SU-DHL-6 (cell line): ENCODE data around the gene STK40.

ENCODE experiments used
- H2AFZ ChIP-seq: fragments of 200-600 bp; sonication (generic); 2 replicates; pipeline ENCODE4 v1.6.1; 2014; ENCODE audit warnings: low read depth, mild to moderate bottlenecking, moderate library complexity, mixed read lengths, antibody characterized with exemption, low read length; ENCODE audit not compliant: severe bottlenecking
- H3F3A ChIP-seq: fragments of 200-600 bp; shearing (Covaris generic); 2 replicates; pipeline ENCODE4 v1.6.0; 2016; ENCODE audit warnings: antibody characterized with exemption, mild to moderate bottlenecking; ENCODE audit not compliant: insufficient read depth
- H3K27ac ChIP-seq: fragments of 200-600 bp; sonication (generic); 2 replicates; pipeline ENCODE4 v1.5.1; 2016; ENCODE audit warnings: low read depth, mild to moderate bottlenecking, low read length, moderate library complexity, mixed read lengths
- H3K27me3 ChIP-seq: fragments of 200-600 bp; sonication (generic), shearing (Covaris generic); 2 replicates; pipeline ENCODE4 v1.6.0; 2014; ENCODE audit warnings: mild to moderate bottlenecking, low read length
- H3K36me3 ChIP-seq: fragments of 200-600 bp; sonication (generic); 2 replicates; pipeline ENCODE4 v1.6.1; 2014; ENCODE audit warnings: mild to moderate bottlenecking, low read length, mixed read lengths
- H3K4me2 ChIP-seq: fragments of 300-600, 200-600 bp; shearing (Covaris generic), sonication (generic); 2 replicates; pipeline ENCODE4 v1.6.0; 2014; ENCODE audit warnings: low read length, low read depth, mild to moderate bottlenecking; ENCODE audit not compliant: poor library complexity, severe bottlenecking
- H3K4me3 ChIP-seq: fragments of 200-600 bp; sonication (generic); 2 replicates; pipeline ENCODE4 v1.5.1; 2014; ENCODE audit warnings: antibody characterized with exemption, low read length, mild to moderate bottlenecking, mixed read lengths; ENCODE audit not compliant: insufficient read depth, poor library complexity, severe bottlenecking
- H3K79me2 ChIP-seq: fragments of 200-600 bp; sonication (generic); 2 replicates; pipeline ENCODE4 v1.6.1; 2014; ENCODE audit warnings: mild to moderate bottlenecking, low read length, moderate library complexity; ENCODE audit not compliant: insufficient read depth
- H3K9ac ChIP-seq: fragments of 200-600 bp; sonication (generic); 2 replicates; pipeline ENCODE4 v1.7.0; 2014; ENCODE audit warnings: mild to moderate bottlenecking, low read length
- H3K9me2 ChIP-seq: fragments of 200-600 bp; sonication (generic); replicated peaks from 2 replicates; pipeline ENCODE4 v1.6.1; 2014; ENCODE audit warnings: low read length; ENCODE audit not compliant: insufficient read depth
- H3K9me3 ChIP-seq: fragments of 200-600 bp; sonication (generic); 2 replicates; pipeline ENCODE4 v1.6.1; 2014; ENCODE audit warnings: low read length, mixed read lengths; ENCODE audit not compliant: insufficient read depth
- H4K20me1 ChIP-seq: fragments of 200-600 bp; sonication (generic); 2 replicates; pipeline ENCODE4 v1.6.1; 2014; ENCODE audit warnings: low read depth, mild to moderate bottlenecking, antibody characterized with exemption, low read length, moderate library complexity, mixed read lengths
- EZH2phosphoT487 ChIP-seq: fragments of 200-600 bp; sonication (generic), shearing (Covaris generic); conservative IDR thresholded peaks from 2 replicates; pipeline ENCODE4 v1.6.1; 2018; ENCODE audit warnings: mild to moderate bottlenecking, antibody characterized with exemption, low read length, moderate library complexity, mixed read lengths
- TF ChIP-seq, protein P1 (sequence below): fragments of 200-600 bp; sonication (generic); IDR thresholded peaks from one replicate; pipeline ENCODE4 v1.5.1; 2017; ENCODE audit warnings: antibody characterized with exemption, mild to moderate bottlenecking, low read length, moderate library complexity; ENCODE audit not compliant: insufficient read depth, poor library complexity, severe bottlenecking

STK40 gene

DNA sequence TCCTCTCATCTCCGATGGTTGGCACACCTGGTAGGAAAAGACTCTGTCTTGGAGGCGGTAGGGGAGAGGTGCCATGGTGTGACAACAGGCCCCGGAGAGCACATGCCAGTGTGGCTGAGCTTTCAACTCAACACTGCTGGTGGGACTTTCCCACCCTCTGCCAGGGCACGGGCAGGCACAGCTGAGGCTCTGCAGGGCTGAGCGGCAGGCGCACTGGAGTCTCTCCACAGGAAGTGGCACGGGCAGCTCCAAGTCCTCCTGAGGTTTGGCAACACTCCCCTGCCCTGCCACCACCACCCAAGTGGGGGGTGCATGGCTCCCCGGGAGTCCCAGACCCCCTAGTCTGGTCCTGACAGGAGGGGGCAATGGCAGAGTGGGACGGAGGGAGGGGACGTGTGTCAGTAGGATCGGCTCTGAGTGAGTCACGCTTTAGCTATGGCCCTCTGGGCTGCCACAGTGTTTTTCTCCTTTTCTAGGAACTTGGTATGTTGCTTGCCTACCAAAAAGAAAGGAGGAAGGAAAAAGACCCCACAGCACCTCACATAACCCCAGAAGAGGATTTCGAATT, 35.0 kb downstream of the STK40 start:
- no peak overlapping the region for H2AFZ ChIP-seq
- H4K20me1 ChIP-seq = no peaks in the 10 kb centered on the region
- TF ChIP-seq, protein P1, sequence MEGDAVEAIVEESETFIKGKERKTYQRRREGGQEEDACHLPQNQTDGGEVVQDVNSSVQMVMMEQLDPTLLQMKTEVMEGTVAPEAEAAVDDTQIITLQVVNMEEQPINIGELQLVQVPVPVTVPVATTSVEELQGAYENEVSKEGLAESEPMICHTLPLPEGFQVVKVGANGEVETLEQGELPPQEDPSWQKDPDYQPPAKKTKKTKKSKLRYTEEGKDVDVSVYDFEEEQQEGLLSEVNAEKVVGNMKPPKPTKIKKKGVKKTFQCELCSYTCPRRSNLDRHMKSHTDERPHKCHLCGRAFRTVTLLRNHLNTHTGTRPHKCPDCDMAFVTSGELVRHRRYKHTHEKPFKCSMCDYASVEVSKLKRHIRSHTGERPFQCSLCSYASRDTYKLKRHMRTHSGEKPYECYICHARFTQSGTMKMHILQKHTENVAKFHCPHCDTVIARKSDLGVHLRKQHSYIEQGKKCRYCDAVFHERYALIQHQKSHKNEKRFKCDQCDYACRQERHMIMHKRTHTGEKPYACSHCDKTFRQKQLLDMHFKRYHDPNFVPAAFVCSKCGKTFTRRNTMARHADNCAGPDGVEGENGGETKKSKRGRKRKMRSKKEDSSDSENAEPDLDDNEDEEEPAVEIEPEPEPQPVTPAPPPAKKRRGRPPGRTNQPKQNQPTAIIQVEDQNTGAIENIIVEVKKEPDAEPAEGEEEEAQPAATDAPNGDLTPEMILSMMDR = no peak
- no peak for TF ChIP-seq EZH2phosphoT487
- H3K9me2 ChIP-seq = no peaks in the 10 kb centered on the region
- no peak overlapping the region for H3K4me2 ChIP-seq
- H3K79me2 ChIP-seq = no peaks in the 10 kb centered on the region
- no peak overlapping the region for H3K9ac ChIP-seq
- H3K27ac ChIP-seq = no peak overlapping the region
- H3K36me3 ChIP-seq = no peaks in the 10 kb centered on the region
- no peak overlapping the region for H3K4me3 ChIP-seq
- H3F3A ChIP-seq = no peaks in the 10 kb centered on the region
- H3K27me3 ChIP-seq = no peaks in the 10 kb centered on the region
- no peaks in the 10 kb centered on the region for H3K9me3 ChIP-seq

DNA sequence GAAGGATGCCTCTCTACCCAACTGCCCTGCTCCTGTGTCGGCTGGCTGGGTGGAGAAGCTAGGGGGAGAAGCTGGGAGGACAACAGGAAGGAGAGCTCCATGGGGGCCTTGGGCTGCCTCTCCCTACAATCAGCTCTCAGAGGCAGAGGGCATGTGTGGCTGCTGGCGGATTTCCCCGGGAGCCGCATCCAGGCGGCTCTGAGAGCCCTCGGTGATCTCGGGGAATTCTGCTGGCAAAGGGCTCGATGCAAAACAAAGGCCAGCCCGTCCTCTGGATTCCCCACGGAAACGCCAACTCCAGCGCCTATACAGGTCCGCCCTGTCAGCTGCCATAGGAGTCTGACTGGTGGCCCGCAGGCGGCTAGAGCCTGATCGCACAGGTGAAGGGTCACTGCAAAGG, 35.9 kb downstream of the STK40 start:
- no peaks in the 10 kb centered on the region for H3K36me3 ChIP-seq
- H3K9me2 ChIP-seq = no peaks in the 10 kb centered on the region
- TF ChIP-seq, protein P1 = no peak
- TF ChIP-seq EZH2phosphoT487 = no peak
- H3F3A ChIP-seq = no peaks in the 10 kb centered on the region
- no peaks in the 10 kb centered on the region for H4K20me1 ChIP-seq
- H3K4me2 ChIP-seq = no peak overlapping the region
- no peak overlapping the region for H2AFZ ChIP-seq
- no peaks in the 10 kb centered on the region for H3K79me2 ChIP-seq
- H3K27me3 ChIP-seq = no peaks in the 10 kb centered on the region
- H3K9me3 ChIP-seq = no peaks in the 10 kb centered on the region
- H3K9ac ChIP-seq = no peak overlapping the region
- no peak overlapping the region for H3K4me3 ChIP-seq
- no peak overlapping the region for H3K27ac ChIP-seq

DNA sequence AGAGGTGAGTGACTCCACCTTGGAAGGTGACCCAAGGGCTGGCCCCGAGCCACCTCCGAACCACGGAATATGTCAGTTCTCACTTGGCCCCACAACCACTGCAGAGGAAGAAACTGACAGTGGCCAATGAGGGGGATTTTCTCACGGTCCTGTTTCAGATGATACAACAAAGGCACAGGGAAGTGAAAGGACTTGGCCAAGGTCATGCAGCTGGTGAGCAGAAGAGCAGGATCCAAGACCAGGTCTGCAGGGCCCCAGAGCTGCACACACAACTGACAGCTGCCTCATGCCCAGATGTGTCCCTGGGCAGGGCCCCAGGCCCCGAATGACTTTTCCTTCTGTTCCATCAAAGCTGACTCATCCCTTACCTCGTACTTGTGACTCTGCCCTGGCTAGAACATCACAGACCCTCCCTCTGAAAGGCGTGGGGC, 36.5 kb downstream of the STK40 start:
- Histone ChIP-seq H3K79me2 (no peaks in the 10 kb centered on the region), H3K9ac (no peak overlapping the region), H2AFZ (no peak overlapping the region), H3K27ac (no peak overlapping the region), H3K9me2 (no peaks in the 10 kb centered on the region), H3K4me3 (no peak overlapping the region), H4K20me1 (no peaks in the 10 kb centered on the region), H3K36me3 (no peaks in the 10 kb centered on the region), H3K9me3 (no peaks in the 10 kb centered on the region), H3F3A (no peaks in the 10 kb centered on the region), H3K4me2 (no peak overlapping the region), H3K27me3 (no peaks in the 10 kb centered on the region)
- no peak for TF ChIP-seq EZH2phosphoT487
- TF ChIP-seq, protein P1 = no peak
